ENCODE data around the gene KRTAP9-1.

DNA sequence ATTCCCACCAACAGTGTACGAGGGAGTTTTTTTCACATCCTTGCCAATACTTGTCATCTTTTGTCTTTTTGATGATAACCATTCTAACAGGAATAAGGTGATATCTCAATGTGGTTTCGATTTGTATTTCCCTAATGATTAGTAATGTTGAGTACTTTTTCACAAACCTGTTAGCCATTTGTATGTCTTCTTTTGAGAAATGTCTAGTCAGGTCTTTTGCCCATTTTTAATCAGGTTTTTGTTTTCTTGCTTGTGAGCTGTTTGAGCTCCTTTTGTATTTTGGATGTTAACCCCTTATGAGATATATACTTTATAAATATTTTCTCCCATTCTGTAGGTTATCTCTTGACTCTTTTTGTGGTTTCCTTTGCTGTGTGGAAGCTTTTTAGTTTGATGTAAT lies 38.2 kb upstream of the KRTAP9-1 start:
- no peak for TF ChIP-seq CTCF (conservative IDR thresholded peaks at IDR 0.05; ENCODE audit: low read length)
- no peak for TF ChIP-seq EZH2phosphoT487 (IDR thresholded peaks at IDR 0.05; ENCODE audit: borderline replicate concordance, low read depth, low read length)
